Stimulated activated CD4-positive, alpha-beta T cell treated with anti-CD3 and anti-CD28 coated beads, Interleukin-4, amount 100 ng/mL, for 4 hours (primary cell): ENCODE data around the gene RETNLB.
A peak's percentile ranks its signal among the peaks of the same experiment; 100 is the strongest.

Experiments used
- DNase-seq, 2 experiments: peaks; one replicate each; pipeline ENCODE4 v3.0.0-alpha.2; 2020

Gene RETNLB, protein sequence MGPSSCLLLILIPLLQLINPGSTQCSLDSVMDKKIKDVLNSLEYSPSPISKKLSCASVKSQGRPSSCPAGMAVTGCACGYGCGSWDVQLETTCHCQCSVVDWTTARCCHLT

DNA sequence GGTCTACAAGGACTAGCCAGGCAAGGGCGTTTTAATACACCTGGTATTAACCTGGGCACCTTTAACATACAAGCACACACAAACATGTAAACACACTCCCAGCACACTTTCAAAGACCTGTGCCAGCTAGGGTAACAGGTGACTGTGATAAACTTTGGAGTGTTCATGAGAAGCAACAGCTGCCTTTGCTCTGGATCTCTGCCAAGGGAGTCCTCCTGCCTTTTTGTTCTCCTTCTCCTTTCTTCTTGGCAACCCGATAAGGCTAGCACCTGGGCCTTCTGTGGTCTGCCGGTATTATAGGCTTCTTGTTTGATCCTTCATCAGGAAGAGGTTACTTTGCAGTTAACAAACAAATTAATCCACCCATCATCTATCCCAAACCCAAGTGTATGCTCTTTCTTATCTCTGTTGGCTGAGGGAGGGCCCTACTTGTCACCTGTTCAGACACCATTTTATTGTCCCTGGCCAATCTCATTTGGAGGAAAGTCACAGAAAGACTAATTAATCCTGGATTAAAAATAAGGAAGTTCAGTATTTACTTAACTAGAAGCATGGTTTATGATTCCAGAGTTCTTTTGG, at the start of gene RETNLB:
RETNLB (minus strand) TSS at position 7 of the 579 bp plus-strand sequence. CDS start 225 bp downstream, outside the sequence.
- DNase-seq = no peak

DNA sequence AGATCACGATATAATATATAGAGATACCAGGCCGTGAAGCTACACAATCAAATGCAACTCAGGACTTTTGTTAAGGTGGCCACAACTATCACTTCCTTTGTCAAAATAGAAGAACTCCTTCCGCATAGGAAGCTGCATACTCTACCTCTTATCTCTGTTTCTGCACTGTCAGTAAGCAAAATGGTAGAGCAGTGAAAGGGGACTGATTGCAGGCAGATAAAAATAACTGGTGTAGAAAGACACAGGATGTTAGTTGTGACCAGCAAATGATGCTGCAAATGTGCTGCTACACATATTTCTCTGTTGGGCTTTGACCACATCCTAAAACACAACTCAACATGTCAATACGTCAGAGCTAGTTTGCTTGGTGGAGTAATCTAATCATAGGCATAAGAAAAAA, 49.1 kb upstream of the RETNLB start:
- DNase-seq = peak in 1 of 2 experiments; percentile 5

DNA sequence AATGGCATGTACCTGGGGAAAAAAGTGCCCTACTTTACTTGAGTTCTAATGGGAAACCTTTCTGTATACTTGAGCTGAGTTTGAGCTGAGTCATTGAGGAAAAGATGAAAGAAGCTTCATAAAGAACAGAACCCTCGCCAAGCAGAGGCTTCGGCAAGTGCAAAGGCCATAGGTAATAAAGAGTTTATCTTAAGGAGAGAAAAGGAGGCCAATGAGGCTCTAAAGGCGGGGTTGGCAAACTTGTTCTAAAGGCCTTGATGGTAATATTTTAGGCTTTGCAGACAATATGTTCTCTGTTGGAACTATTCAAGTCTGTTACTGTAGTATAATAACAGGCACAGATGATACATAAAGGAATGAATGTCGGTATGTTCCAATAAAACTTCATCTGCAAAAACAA, 47.8 kb upstream of the RETNLB start:
- no peak for DNase-seq

DNA sequence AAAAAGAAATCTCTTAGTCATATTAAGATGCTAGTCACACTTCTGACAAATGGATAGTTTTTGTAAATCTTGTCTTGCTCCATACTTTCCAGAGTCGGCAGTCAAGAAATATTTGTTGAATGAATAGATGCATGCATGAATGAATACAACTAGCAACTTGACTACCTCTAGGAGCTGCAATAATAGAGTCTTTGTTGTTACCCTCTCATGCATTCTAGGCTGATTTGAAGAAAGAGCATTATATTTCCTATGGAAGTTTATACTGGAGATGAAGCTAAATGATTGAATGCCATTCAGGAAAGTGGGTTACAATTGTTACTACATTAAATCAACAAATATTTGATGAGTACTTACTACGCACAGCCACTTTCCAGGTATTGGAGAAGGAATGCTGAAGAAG, 47.2 kb upstream of the RETNLB start:
- DNase-seq = no peak

DNA sequence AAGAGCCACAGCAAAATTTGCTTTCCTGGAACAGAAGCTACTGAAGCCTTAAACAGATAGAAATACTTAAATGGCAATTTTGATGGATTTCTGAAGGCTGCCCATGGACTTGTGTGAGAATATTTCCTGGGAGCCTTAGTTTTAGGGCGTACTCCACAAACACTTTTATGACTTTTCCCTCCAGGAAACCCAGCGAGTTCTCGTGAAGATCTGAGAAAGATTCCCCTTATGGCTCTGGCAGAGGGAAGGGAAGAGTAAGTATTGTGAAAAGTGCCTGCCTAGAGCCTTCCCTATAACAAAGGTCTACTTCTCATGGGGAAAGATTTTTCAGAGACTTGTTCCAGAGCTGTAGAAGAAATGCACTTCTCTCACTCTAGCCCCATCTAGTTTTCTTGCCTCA, 34.3 kb upstream of the RETNLB start:
- DNase-seq = no peak

DNA sequence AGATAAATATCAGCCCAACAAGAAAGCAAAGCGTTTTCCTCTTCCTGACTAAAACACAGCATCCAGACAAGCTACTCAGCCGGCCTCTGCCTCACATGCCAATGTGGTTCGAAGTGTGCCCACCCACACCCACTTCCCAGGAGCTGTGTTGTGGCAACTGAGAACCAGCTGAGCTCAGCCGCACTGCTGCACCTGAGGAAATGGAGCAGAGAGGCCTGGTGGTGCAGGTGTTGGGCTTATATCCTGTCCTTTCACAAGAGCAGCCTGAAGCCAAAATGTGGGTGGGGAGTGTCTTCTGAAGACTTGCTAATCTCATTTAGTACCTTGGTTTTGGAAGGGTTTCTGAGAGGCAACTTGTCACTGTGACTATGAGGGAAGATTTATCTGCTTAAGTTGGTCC, 23.0 kb upstream of the RETNLB start:
- peak; percentile 5 to 32 for DNase-seq

DNA sequence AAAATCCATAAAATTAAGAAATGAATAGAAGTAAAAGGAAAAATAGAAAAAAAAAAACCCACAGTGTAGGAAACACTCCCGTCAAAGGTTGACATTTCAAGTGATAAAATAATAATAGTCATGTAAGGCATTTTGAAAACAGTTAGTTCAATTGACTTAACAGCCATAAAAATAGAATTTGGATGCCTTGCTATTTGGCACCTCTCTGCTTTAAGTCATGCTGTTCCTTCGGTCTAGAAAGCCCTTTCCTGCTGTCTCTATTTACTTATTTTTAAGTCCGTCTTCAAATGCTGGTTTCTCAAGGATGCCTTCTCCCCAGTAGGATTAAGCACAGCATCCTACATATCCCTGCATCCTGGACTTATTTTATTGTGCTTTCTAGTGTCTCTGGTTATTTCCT, 22.3 kb upstream of the RETNLB start:
- no peak for DNase-seq

DNA sequence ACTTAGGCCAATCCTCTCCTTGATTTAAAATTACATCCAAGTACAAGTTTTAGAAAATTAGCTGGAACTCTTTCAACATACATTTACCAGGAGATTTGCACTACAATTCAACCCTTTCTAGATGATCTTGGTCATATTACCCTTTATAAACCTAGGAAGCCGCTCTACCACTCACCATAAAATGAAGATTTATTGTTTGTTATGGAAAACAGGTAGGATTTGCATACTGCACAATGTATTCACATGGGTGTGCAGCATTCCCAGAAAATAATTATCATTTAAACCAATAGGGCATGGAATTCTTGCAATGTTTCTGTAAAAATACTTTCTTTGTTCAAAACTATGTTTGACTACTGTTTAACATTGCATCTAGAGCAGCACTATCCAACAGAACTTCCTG, 18.4 kb upstream of the RETNLB start:
- no peak for DNase-seq

DNA sequence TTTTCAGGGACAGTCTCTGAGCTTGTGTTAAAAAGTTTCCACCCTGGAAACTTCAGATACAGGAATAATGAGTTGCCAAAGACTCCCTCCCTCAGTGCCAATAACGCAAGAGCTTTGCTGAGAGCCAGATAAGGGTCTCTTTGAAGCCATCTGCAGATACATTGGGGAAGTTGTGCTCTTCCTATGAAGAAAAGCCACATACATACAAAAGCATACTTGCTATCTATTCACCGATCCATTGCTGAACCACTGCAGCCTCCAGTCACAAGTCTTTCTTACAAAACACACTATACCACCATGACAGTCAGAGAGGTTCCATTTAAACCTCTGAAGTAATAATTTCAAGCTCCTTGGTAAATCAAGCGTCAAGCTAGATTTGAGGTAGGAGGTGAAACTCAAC, 10.0 kb upstream of the RETNLB start:
- DNase-seq = no peak

DNA sequence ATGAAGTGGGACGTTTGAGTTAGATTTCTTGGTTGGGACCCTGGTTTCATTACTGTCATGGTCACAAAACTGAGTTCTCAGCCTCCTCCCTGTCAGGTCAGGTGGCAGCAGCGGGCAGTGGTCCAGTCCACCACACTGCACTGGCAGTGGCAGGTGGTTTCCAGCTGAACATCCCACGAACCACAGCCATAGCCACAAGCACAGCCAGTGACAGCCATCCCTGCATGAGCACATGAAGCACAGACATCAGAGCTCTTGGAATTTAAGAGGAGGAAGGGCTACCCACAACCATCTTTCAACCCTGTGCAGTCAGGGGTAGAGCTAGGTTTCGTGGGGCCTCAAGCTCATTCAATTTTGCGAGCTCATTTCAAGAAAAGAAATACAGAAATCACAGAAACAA, 1.5 kb downstream of the RETNLB start:
- DNase-seq = no peak

DNA sequence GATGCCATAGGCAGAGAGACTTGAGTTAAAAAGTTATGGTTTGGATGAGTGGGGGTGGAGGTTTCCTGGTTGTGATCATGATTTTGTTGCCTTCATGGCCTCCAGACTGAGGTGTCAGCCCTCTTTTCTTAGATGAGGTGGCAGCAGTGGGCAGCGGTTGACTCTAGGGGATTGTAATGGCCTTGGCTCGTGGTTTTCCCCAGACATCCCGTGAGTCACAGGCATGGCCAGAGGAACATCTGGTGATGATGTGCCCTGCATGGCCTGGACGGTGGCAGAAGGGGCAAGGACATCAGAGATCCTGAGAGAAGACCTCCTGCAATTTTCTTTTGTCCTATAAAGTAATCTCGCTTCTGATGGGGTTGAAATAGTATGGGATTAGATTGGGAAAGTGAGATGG, 12.4 kb downstream of the RETNLB start:
- DNase-seq = no peak

DNA sequence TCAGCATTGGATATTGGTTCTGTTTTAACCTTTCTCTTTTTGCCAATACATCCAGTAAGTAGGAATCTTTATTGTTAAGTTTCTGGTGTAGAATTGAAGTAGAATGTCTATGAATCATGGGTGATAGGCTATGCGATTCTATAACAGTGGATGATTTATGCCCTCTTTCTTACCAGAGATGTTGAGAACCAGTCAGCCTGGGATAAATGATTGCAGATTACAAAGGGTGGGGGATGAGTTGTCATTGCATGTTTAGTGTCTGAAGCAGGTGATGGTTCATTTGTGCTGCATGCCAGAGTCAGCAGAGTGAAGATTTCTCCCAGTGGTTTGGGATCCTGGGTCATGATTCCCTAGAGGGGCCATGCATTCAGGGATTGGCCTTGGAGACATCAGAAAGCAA, 14.3 kb downstream of the RETNLB start:
- no peak for DNase-seq

DNA sequence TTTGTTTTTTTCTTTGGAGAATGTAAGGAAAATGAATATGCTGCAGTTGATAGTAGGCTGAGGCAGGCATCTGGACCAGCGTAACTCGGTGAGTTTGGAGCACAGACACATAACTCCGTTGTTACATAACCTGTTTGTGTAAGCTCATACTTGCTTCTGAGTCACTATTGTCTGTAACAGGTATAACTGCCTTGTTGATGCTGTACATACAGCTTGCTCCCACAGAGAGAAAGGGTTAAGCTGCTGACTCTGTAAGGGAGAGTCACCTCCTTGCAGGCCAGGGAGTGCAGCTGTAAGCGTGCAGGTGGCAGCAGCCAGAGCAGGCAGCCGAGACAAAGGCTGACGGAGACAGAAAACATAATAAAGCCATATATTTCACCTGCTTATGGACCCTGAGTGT, 20.4 kb downstream of the RETNLB start:
- DNase-seq = no peak

DNA sequence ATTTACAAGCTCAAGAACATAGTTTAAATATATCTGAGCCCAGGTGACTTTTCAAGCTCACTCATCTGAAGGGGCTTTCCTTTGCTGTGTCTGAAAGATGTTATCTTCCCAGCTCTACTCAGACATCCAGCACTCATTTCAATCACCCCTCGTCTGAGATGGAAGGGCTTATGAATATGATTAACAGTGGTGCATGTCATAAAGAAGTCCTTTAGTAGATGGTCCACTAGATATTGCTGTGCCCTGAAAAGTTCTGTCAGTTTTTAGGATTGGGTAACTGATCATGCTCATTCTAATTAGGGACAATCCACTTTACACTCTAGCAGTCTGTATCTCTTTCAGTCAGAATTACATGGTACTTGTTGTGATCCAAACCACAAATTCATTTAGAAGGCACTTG, 28.3 kb downstream of the RETNLB start:
- no peak for DNase-seq

DNA sequence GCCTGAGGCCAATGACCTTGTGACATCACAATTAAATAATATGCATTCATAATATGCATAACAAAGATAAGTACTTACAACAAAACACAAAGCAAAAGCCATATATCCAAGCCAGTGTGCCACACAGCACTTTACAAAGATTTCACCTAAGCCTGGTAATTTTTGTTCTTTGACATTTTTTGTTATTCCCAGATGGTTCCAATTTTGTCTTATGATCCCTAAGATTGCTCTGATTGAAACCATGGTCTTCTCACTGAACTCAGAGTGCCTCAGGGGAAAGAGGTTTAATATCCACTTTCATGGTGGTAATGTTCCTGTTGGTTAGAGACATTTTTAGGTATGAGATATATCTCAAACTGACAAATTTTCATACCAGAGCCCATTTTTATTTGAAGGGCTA, 29.1 kb downstream of the RETNLB start:
- no peak for DNase-seq

DNA sequence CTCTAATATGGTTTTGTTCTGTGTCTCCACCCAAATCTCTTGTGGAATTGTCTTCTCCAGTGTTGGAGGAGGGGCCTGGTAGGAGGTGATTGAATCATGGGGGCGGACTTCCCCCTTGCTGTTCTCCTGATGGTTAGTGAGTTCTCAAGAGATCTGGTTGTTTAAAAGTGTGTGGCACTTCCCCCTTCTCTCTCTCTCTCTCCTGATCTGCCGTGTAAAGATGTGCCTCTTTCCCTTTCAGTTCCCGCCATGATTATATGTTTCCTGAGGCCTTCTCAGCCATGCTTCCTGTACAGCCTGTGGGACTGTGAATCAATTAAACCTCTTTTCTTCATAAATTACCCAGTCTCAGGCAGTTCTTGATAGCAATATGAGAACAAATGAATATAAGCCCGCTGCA, 33.1 kb downstream of the RETNLB start:
- no peak for DNase-seq

DNA sequence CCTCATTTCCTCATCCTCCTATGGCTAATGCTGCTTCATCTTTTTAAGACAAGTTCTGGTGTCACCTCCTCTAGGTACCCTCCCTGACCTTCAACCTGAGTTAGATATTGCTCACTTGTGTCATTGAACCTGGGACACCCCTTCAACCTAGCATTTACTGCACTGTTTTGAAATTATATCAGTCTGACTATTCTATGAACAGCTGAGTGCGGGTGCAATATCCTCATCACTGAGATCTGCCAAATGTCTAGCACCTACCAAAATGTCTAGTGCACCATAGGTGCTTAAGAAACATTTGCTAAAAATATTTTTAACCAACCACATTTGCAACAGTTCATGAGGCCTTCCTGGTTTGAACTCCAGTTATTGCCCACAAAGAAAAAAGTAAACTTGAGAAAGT, 34.5 kb downstream of the RETNLB start:
- no peak for DNase-seq

DNA sequence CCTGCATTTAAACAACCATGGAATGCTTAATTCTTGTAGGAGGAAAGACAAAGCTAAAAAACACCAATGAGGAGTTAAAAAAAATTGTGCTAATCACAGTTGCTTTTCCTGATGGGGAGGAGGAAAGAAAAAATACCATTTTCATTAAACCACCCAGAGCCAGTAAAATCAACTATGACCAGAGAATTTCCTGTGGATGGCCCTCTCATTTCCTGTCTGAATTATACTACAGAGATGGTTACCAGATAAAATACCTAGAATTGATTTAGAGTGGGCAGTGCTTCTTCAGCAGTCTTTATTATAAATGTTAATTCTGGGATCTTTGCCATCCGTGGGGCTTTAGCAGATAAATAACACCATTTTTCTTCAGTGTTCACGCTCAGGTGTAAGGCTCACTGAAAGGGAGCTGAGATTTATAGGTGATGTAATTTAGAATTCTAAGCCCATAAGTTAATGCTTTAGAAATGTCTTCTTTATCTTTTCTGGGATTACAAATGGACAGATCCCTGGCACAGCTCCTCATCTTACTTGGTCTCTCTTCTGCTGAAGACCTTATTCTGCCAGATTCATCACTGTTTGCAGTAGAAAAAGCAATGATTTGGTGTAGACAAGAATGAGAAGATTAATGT, 37.9 kb downstream of the RETNLB start:
- DNase-seq = no peak

DNA sequence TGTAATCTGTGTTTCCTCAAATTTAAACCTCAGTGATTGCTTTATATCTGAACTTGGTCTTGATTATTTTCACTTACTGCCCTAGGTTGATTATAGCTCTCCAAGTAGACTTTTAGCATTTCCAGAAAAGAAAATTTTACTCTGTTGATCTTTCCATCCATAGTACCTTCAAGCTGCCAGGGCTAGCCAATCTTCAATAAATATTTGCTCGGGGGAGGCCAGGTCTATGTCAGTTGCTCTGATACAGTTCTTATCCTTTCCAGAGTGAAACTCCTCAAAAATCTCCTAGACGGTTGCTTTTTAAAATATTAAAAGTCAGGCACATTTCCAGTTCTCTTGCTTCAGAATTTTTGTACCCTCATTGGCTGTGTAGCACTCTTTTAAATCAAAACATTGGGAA, 38.8 kb downstream of the RETNLB start:
- DNase-seq = no peak

DNA sequence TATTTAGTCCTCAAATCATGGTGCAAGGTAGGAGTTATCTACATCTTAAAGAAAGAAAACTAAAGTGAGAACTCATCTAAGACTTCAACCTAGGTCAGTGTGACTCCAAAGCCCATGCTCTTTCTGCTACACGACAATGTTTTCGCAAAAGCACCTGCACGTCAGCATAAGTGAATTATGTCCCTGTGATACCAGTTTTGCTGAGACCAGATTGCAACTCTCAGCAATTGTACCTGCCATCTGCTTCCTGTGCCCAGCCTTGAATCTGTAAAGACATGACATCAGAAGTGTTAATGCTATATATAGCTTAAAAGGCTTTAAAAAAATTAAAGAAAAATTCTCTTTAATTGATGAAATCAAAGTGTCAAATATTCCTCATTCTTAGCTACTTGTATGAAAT, 43.4 kb downstream of the RETNLB start:
- no peak for DNase-seq

DNA sequence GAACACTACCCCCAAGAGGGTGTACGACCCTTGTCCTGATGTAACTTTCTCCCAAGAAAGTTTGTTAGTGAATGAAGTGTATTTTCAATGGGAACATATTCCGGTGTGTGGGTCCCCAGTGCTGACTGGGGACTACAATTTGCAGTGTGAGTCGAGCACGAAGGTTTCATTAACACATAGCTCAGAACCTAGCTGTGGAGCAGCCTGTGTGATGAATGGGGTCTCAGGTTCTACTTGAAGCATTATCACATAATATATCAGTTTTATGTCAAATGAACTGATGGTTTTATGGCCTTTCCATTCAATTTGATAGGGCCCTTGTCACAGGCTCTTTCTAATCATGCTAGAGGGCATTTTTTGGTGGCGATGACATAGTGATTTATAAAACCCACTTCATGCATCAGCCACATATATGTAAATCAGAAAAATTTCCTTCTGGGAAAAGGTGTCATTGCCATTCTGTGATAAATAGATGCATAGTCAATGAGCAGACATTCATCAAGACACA, 44.1 kb downstream of the RETNLB start:
- no peak for DNase-seq
